Measurements from ENCODE around the gene NRK.

GRCh38 chrX:105865709-105866108, 43.4 kb downstream of the NRK start:
- TF ChIP-seq CTCF (IDR thresholded peaks at IDR 0.05) (no peak), POLR2AphosphoS5 (IDR thresholded peaks at IDR 0.05) (no peak), POLR2A (IDR thresholded peaks at IDR 0.05) (no peak), EP300 (IDR thresholded peaks at IDR 0.05) (no peak)

Data from sigmoid colon (tissue), 4 donors.